Lower lobe of right lung (tissue), 2 donors: ENCODE data around the gene CDH2. TPM values are rescaled to one million over a fixed set of nuclear protein-coding genes. Genes with fewer than 3 reads are reported as not detected.

Experiments used
- ATAC-seq, 2 donors: fragments of 200-7000 bp; cut with Tn5 transposase; one replicate each; pipeline ENCODE4 v1.9.1; 2020 to 2022; ENCODE audit warnings: mild to moderate bottlenecking in 2 of 2, moderate library complexity in 2 of 2
- DNase-seq: peaks from one replicate; pipeline ENCODE4 v3.0.0-alpha.2; 2020
- H3K27ac ChIP-seq: fragments of 200-600 bp; one replicate; pipeline ENCODE4 v1.8.0; 2022
- H3K27me3 ChIP-seq: fragments of 200-600 bp; one replicate; pipeline ENCODE4 v1.8.0; 2022; ENCODE audit warnings: low read depth
- H3K36me3 ChIP-seq: fragments of 200-600 bp; one replicate; pipeline ENCODE4 v1.8.0; 2022; ENCODE audit warnings: mild to moderate bottlenecking
- H3K4me1 ChIP-seq: fragments of 200-600 bp; one replicate; pipeline ENCODE4 v1.8.0; 2022
- H3K4me3 ChIP-seq: fragments of 200-600 bp; one replicate; pipeline ENCODE4 v1.8.0; 2022; ENCODE audit warnings: mild to moderate bottlenecking
- H3K9me3 ChIP-seq: fragments of 200-600 bp; one replicate; pipeline ENCODE4 v1.8.0; 2022
- CTCF ChIP-seq: fragments of 200-600 bp; IDR thresholded peaks from one replicate; pipeline ENCODE4 v1.8.0; 2022; ENCODE audit warnings: antibody characterized with exemption, mild to moderate bottlenecking
- intact Hi-C: fragments of 100-400 bp; cut with DNase I; formaldehyde crosslinking; loops from one replicate; pipeline ENCODE4 v1.11.0; 2022
- long read RNA-seq: library from polyadenylated mRNA; unstranded; transcript quantifications from one replicate; pipeline ENCODE4 v2.0.0, GENCODE V29; 2021
- total RNA-seq: library from RNA; stranded (reverse); fragmentation: NEBNext Ultra II Directional; extraction: Animal tissue kit (Norgen Biotek cat#: 25700); gene quantifications from one replicate; pipeline ENCODE4 v1.2.1, GENCODE V29; 2021
- donor health status: DM: no; HTN: yes; CAD: no; lungs with severe emphysema.

Gene CDH2
- total RNA-seq: 0.68 TPM
- long read RNA-seq: 0 reads

DNA sequence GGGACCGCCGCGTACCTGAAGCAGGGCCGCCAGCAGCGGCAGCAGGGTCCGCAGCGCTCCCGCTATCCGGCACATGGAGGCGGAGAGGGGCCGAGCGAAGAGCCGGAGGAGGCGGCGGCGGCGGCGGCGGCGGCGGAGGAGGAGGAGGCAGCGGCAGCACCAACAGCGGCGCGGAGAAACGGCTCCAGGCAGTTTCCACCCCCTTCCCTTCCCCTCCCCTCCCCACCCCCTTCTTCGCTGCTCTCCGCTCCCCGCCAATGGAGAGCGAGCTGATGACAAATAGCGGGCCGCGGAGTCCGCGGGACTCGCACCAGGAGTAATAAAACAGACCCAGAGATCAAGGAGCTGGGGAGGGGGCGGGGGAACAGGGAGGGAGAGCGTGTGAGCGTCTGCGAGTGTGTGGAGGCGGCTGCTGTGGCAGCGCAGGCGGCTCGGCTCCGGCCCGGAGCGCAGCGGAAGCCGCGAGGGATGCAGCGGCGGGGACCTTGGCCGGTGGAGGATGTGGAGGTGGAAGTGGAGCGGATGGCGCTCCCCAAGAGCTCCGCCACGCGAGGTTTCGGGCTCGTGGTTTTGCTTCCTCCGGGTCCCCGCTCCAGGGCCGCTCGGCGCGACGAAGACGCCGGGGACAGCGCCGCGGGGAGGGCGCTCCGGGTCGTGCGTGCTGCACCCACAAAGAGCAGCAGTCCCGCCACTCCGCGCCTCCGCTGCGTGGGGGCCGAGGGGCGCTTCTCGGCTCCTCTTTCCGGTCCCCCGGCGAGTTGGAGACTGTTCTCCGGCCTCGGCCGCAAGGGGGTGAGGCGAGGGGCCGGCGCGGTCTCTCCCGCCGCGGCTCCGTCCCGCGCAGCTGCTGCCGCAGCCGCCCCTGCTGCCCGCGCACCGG is at the start of gene CDH2:
TSS of gene CDH2 (minus strand) at position 183 of the 880 bp plus-strand sequence. CDS start at position 75, 108 bp downstream.
- peak; percentile 47 to 53 for ATAC-seq
- Histone ChIP-seq H3K27ac (no peak within 1 kb of the TSS), H3K36me3 (no peaks in the 10 kb centered on the region), H3K4me3 (peak within 1 kb of the TSS; percentile 54), H3K9me3 (no peaks in the 10 kb centered on the region), H3K27me3 (peaks cover 58% of the 10 kb centered on the region), H3K4me1 (peaks cover 25% of the 10 kb centered on the region)
- intact Hi-C loops: no loop called here
- TF ChIP-seq CTCF: no peak
- peak; percentile 44 for DNase-seq

GRCh38 chr18:28212060-28212459 is 35.1 kb upstream of the CDH2 start:
- Histone ChIP-seq H3K27me3 (no peaks in the 10 kb centered on the region), H3K4me3 (no peak overlapping the region), H3K4me1 (no peaks in the 10 kb centered on the region), H3K27ac (no peak overlapping the region), H3K36me3 (no peaks in the 10 kb centered on the region), H3K9me3 (no peaks in the 10 kb centered on the region)
- ATAC-seq (no peak), DNase-seq (no peak)
- TF ChIP-seq CTCF: no peak
- intact Hi-C loops: no loop called here

GRCh38 chr18:28208712-28209265 is 31.9 kb upstream of the CDH2 start:
- no peak for ATAC-seq
- intact Hi-C loops: no loop called here
- TF ChIP-seq CTCF: no peak

GRCh38 chr18:28208268-28208667 is 31.3 kb upstream of the CDH2 start:
- Histone ChIP-seq H3K36me3 (no peaks in the 10 kb centered on the region), H3K27ac (no peak overlapping the region), H3K27me3 (no peaks in the 10 kb centered on the region), H3K4me3 (no peak overlapping the region), H3K9me3 (no peaks in the 10 kb centered on the region), H3K4me1 (no peaks in the 10 kb centered on the region)
- intact Hi-C loops: no loop called here
- no peak for TF ChIP-seq CTCF
- no peak for ATAC-seq
- DNase-seq: no peak

More at GRCh38 chr18:28208712-28209265, 31.9 kb upstream of the CDH2 start:
- Histone ChIP-seq H3K4me1 (no peaks in the 10 kb centered on the region), H3K36me3 (no peaks in the 10 kb centered on the region), H3K4me3 (no peak overlapping the region), H3K27me3 (no peaks in the 10 kb centered on the region), H3K27ac (no peak overlapping the region), H3K9me3 (no peaks in the 10 kb centered on the region)
- DNase-seq: no peak

DNA sequence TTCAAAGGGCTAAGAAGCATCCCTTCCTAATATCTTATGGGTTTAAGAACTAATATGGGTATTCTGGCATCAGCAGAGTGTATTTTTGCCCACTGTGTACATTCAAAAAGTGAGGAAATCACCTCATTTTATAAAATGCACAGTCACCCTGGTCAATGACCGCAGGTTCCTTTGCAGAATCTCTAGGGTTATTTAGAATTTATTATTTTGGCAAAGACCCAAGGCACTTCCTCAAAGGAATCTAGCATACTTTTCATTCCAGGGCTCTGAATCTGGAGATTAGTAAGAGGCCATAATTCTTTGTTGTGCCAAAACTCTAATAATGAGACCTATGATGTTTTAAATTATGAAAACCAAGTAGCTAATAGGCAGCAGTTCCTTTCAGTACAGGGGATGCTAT is 27.2 kb upstream of the CDH2 start:
- Histone ChIP-seq H3K27me3 (no peaks in the 10 kb centered on the region), H3K4me3 (no peak overlapping the region), H3K4me1 (no peaks in the 10 kb centered on the region), H3K36me3 (no peaks in the 10 kb centered on the region), H3K9me3 (no peaks in the 10 kb centered on the region), H3K27ac (no peak overlapping the region)
- no peak for DNase-seq
- no peak for ATAC-seq
- no peak for TF ChIP-seq CTCF
- intact Hi-C loops: no loop called here
